HepG2 (cell line): Measurements from ENCODE around the gene CAMTA1. TPM values are rescaled to one million over a fixed set of nuclear protein-coding genes. Genes with fewer than 3 reads are reported as not detected.

ENCODE experiments used
- ATF6 ChIP-seq: sonication (generic); formaldehyde crosslinking; conservative IDR thresholded peaks from 2 replicates; pipeline ENCODE4 v1.4.0; 2020; ENCODE audit warnings: missing genetic modification reagents
- DMAP1 ChIP-seq: IDR thresholded peaks from 2 replicates; pipeline ENCODE4 v1.6.1; 2016
- HDAC1 ChIP-seq: sonication (generic); formaldehyde crosslinking; IDR thresholded peaks from 2 replicates; pipeline ENCODE4 v1.5.1; 2020; ENCODE audit warnings: mild to moderate bottlenecking, missing genetic modification reagents
- HNRNPL ChIP-seq: fragments of 200-400 bp; formaldehyde crosslinking; IDR thresholded peaks from 2 replicates; pipeline ENCODE4 v1.6.1; 2017; ENCODE audit warnings: mild to moderate bottlenecking, low read depth, low read length
- HOXA5 ChIP-seq: sonication (generic); formaldehyde crosslinking; IDR thresholded peaks from 2 replicates; pipeline ENCODE4 v1.4.0; 2020; ENCODE audit warnings: missing genetic modification reagents
- MED13 ChIP-seq: sonication (generic); formaldehyde crosslinking; IDR thresholded peaks from 2 replicates; pipeline ENCODE4 v1.5.0; 2020; ENCODE audit warnings: missing genetic modification reagents
- PAX8 ChIP-seq: sonication (generic); formaldehyde crosslinking; IDR thresholded peaks from 2 replicates; pipeline ENCODE4 v1.8.0; 2022; ENCODE audit warnings: mild to moderate bottlenecking, missing genetic modification reagents, borderline replicate concordance
- PHF8 ChIP-seq: sonication (generic); formaldehyde crosslinking; IDR thresholded peaks from 2 replicates; pipeline ENCODE4 v1.5.0; 2020; ENCODE audit warnings: missing genetic modification reagents
- POLR2G ChIP-seq: fragments of 200-400 bp; formaldehyde crosslinking; IDR thresholded peaks from 2 replicates; pipeline ENCODE4 v1.6.1; 2018; ENCODE audit warnings: mild to moderate bottlenecking, low read depth, low read length, moderate library complexity
- SNRNP70 ChIP-seq: fragments of 200-400 bp; formaldehyde crosslinking; IDR thresholded peaks from 2 replicates; pipeline ENCODE4 v1.6.1; 2017; ENCODE audit warnings: mild to moderate bottlenecking, low read depth, low read length, moderate library complexity
- TAF1 ChIP-seq: sonication (generic); formaldehyde crosslinking; IDR thresholded peaks from 2 replicates; pipeline ENCODE4 v1.4.0; 2020; ENCODE audit warnings: missing genetic modification reagents
- ZNF501 ChIP-seq: sonication (generic); formaldehyde crosslinking; IDR thresholded peaks from 2 replicates; pipeline ENCODE4 v1.5.1; 2020; ENCODE audit warnings: mild to moderate bottlenecking, moderate library complexity, missing genetic modification reagents
- ZNF761 ChIP-seq: sonication (generic); formaldehyde crosslinking; conservative IDR thresholded peaks from 2 replicates; pipeline ENCODE4 v1.4.0; 2020; ENCODE audit warnings: mild to moderate bottlenecking, missing genetic modification reagents
- ZNF768 ChIP-seq: sonication (generic); formaldehyde crosslinking; IDR thresholded peaks from 2 replicates; pipeline ENCODE4 v1.4.0; 2020; ENCODE audit warnings: missing genetic modification reagents
- ZSCAN21 ChIP-seq: sonication (generic); formaldehyde crosslinking; IDR thresholded peaks from 2 replicates; pipeline ENCODE4 v1.8.0; 2022; ENCODE audit warnings: mild to moderate bottlenecking, missing genetic modification reagents, moderate library complexity, borderline replicate concordance
- polyA plus RNA-seq, 8 experiments: library from polyadenylated mRNA; depleted of rRNA in 3 of 8; stranded (reverse) in 7 of 8; unstranded in 1 of 8; fragments of >200 nt; fragmentation: Illumina TruSeq in 4 of 8; extraction: Trizol in 4 of 8; gene quantifications; 2 replicates each; pipeline versions ENCODE4 v1.2.1 to v1.2.3, GENCODE V29; 2011 to 2016; ENCODE audit warnings: low read depth in 4 of 8, missing spikeins in 1 of 8, mixed read lengths in 1 of 8; ENCODE audit not compliant: insufficient read depth in 1 of 8
- total RNA-seq, 5 experiments: library from RNA; depleted of rRNA; stranded (reverse); fragments of >200 nt; fragmentation: Illumina TruSeq; extraction: Trizol; gene quantifications; 2 replicates each; pipeline ENCODE4 v1.2.3, GENCODE V29; 2016; ENCODE audit warnings: low read depth in 1 of 5
- TF ChIP-seq, protein P1 (sequence below): sonication (generic); formaldehyde crosslinking; IDR thresholded peaks from 2 replicates; pipeline ENCODE4 v1.4.0; 2020; ENCODE audit warnings: mild to moderate bottlenecking, missing genetic modification reagents

The CAMTA1 gene
- total and polyA plus RNA-seq, 2 of the 13 experiments (the other 11 are each of a cell fraction or from before 2014, with no cell fraction given): 25.0 to 36.4 TPM

GRCh38 chr1:6783936-6784559 lies 1.2 kb upstream of the CAMTA1 start (continued):
- peak; percentile 79; the same call in 1 of the 2 replicates for TF ChIP-seq POLR2G
- 0 out of 2 replicates have a peak, but pooled peaks have one; percentile 28 for TF ChIP-seq HDAC1 (CRISPR knock-in tag)
- peak; percentile 63; the same call in 1 of the 2 replicates for TF ChIP-seq PHF8 (CRISPR knock-in tag)
- TF ChIP-seq DMAP1 (CRISPR knock-in tag): peak; percentile 64; the same call in 1 of the 2 replicates
- TF ChIP-seq SNRNP70: no peak
- TF ChIP-seq HOXA5 (CRISPR knock-in tag): peak; percentile 16; the same call in 1 of the 2 replicates
- 0 out of 2 replicates have a peak, but pooled peaks have one; percentile 2 for TF ChIP-seq ATF6
- peak; percentile 36; the same call in 1 of the 2 replicates for TF ChIP-seq TAF1 (CRISPR knock-in tag)
- TF ChIP-seq HNRNPL: 0 out of 2 replicates have a peak, but pooled peaks have one; percentile 9
- no peak for TF ChIP-seq PAX8
- peak; percentile 71; the same call in 1 of the 2 replicates for TF ChIP-seq ZNF501 (CRISPR knock-in tag)
- TF ChIP-seq ZNF768 (CRISPR knock-in tag): 0 out of 2 replicates have a peak, but pooled peaks have one; percentile 18
- peak; percentile 2; the same call in 1 of the 2 replicates for TF ChIP-seq ZSCAN21
- 0 out of 2 replicates have a peak, but pooled peaks have one; percentile 3 for TF ChIP-seq MED13 (CRISPR knock-in tag)
- TF ChIP-seq, protein P1, sequence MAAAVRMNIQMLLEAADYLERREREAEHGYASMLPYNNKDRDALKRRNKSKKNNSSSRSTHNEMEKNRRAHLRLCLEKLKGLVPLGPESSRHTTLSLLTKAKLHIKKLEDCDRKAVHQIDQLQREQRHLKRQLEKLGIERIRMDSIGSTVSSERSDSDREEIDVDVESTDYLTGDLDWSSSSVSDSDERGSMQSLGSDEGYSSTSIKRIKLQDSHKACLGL: peak; percentile 3; the same call in 1 of the 2 replicates
- 0 out of 2 replicates have a peak, but pooled peaks have one; percentile 18 for TF ChIP-seq ZNF761 (CRISPR knock-in tag)
- TF ChIP-seq, all 625 proteins: peak for 43
